Spinal cord (tissue), 10 donors: ENCODE results near the gene ETFDH. TPM values are rescaled to one million over a fixed set of nuclear protein-coding genes. Genes with fewer than 3 reads are reported as not detected.
A peak's percentile ranks its signal among the peaks of the same experiment; 100 is the strongest.

ENCODE experiments used
- DNase-seq, 6 donors: peaks; one replicate each; pipeline versions ENCODE4 v3.0.0 to v3.0.0-alpha.2; 2013 to 2015; ENCODE audit warnings: low spot score in 6 of 6, low read depth in 4 of 6
- H3K27ac ChIP-seq: one replicate; pipeline ENCODE4 v1.5.1; 2013; ENCODE audit warnings: low read depth, low read length, control low read depth
- H3K27me3 ChIP-seq: one replicate; pipeline ENCODE4 v1.6.1; 2013; ENCODE audit warnings: low read length; ENCODE audit not compliant: control insufficient read depth, insufficient read depth
- H3K36me3 ChIP-seq: one replicate; pipeline ENCODE4 v1.6.1; 2013; ENCODE audit warnings: low read length; ENCODE audit not compliant: control insufficient read depth, insufficient read depth
- H3K4me1 ChIP-seq: one replicate; pipeline ENCODE4 v1.6.1; 2013; ENCODE audit warnings: low read length; ENCODE audit not compliant: control insufficient read depth, insufficient read depth
- H3K4me3 ChIP-seq: one replicate; pipeline ENCODE4 v1.5.1; 2013; ENCODE audit warnings: low read depth, low read length, control low read depth
- H3K9me3 ChIP-seq: one replicate; pipeline ENCODE4 v1.6.1; 2013; ENCODE audit warnings: low read length; ENCODE audit not compliant: control insufficient read depth, insufficient read depth
- WGBS: methylation state at CpG from one replicate; pipeline ENCODE4 v1.1.5; 2013; ENCODE audit warnings: missing lambda C conversion rate; ENCODE audit not compliant: insufficient coverage; 5-methylcytosine and 5-hydroxymethylcytosine counted together
- long read RNA-seq, 4 donors: transcript quantifications; one replicate each; lab custom pipeline, GENCODE V29; 2026
- polyA plus RNA-seq, 2 donors: library from polyadenylated mRNA; unstranded; fragments of 120-200 nt; gene quantifications; one replicate each; pipeline ENCODE4 v1.2.1, GENCODE V29; 2013; ENCODE audit not compliant: insufficient read length in 2 of 2
- total RNA-seq, 2 donors: library from RNA; depleted of rRNA in 1 of 2; stranded (reverse); fragments of 120-200 nt in 1 of 2; fragments of >200 nt in 1 of 2; gene quantifications; one replicate each; pipeline versions ENCODE4 v1.2.3 to v1.2.4, GENCODE V29; 2013 to 2014
- donor health status: healthy.

The ETFDH gene
- total RNA-seq = 10 to 100 TPM; 35.5 to 35.7 TPM
- polyA plus RNA-seq = 10 to 100 TPM; 20.6 to 30.7 TPM
- long read RNA-seq, donor 1, partial matches to known transcripts = 62 of 67 reads
- long read RNA-seq, donor 1, other reads (novel, unspliced or antisense) = 0 of 67 reads
- long read RNA-seq, donor 2, partial matches to known transcripts = 0 of 8 reads
- long read RNA-seq, donor 2, other reads (novel, unspliced or antisense) = 6 of 8 reads
- long read RNA-seq, donor 3, partial matches to known transcripts = 7 of 9 reads
- long read RNA-seq, donor 3, other reads (novel, unspliced or antisense) = 0 of 9 reads
- long read RNA-seq, donor 4, partial matches to known transcripts = 66 of 70 reads
- long read RNA-seq, donor 4, other reads (novel, unspliced or antisense) = 0 of 70 reads

GRCh38 chr4:158671915-158672806, at the start of gene ETFDH:
ETFDH (plus strand) TSS chr4:158672296; CDS start chr4:158672457, 161 bp downstream.
- Histone ChIP-seq H3K9me3 (no peaks in the 10 kb centered on the region), H3K27ac (peak within 1 kb of the TSS; percentile 98), H3K4me1 (peaks cover 16% of the 10 kb centered on the region), H3K4me3 (peak within 1 kb of the TSS; percentile 99), H3K36me3 (no peaks in the 10 kb centered on the region), H3K27me3 (no peaks in the 10 kb centered on the region)
- peak; percentile 97 to 100 (median 99) for DNase-seq
- WGBS = 0% methylated on average over 53 of the region's 60 CpGs

DNA sequence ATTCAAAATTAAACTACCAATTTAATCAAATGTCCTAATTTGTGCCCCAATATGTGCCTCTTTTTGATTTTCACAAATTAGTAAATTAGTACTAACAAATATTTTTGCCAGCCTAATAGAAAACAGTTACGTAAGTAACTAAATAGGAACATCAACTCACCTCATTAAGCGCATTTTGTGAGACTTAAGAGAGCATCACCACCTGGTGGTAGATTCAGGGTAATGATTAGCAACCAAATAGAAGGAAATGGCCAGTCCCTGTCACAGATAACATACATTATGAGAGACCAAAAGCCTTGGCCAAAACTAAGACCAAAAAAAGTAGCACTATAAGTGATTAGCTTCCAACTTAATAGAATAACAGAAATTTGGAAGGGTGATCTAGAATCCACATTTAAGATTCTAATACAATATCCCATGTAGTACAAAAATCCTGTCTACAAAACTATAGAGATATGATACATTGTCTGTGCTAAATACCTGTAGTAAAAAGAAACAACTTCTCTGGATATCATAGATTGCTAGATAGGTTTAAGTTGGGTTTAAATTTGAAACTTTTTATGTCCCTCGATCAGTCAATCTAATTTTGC, 47.1 kb upstream of the ETFDH start:
- DNase-seq = peak; percentile 6 to 90 (median 44)
- Histone ChIP-seq H3K4me3 (no peak overlapping the region), H3K9me3 (peaks cover 2% of the 10 kb centered on the region), H3K27ac (no peak overlapping the region), H3K36me3 (no peaks in the 10 kb centered on the region), H3K4me1 (no peaks in the 10 kb centered on the region), H3K27me3 (no peaks in the 10 kb centered on the region)
- WGBS = no CpG with 5 or more reads among the region's 3 CpGs

GRCh38 chr4:158625544-158625943, 46.6 kb upstream of the ETFDH start:
- H3K27ac ChIP-seq = no peak overlapping the region
- H3K4me1 ChIP-seq = no peaks in the 10 kb centered on the region
- WGBS = no CpG with 5 or more reads among the region's 2 CpGs
- H3K27me3 ChIP-seq = no peaks in the 10 kb centered on the region
- no peak overlapping the region for H3K4me3 ChIP-seq
- H3K36me3 ChIP-seq = no peaks in the 10 kb centered on the region
- peak in 1 of 6 donors; percentile 2 for DNase-seq
- no peaks in the 10 kb centered on the region for H3K9me3 ChIP-seq

DNA sequence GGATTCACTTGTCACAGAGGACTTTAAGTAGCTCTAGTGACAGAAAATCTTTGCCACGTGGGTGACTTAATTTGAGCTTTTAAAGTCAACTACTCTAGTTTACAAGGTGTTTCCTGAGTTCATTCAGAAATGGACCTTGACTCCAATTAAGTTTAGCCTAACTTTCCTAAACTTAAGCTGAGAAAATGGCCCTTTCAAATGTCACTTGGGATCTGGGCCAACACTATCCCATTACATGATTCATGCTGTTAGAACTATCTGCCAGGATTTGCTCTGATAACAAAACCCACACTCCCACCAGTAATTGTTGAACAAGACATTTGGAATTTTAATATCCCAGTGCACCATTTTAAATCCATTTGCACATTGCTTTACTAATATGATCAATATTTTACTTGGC, 41.2 kb upstream of the ETFDH start:
- Histone ChIP-seq H3K27ac (no peak overlapping the region), H3K4me3 (no peak overlapping the region), H3K4me1 (no peaks in the 10 kb centered on the region), H3K36me3 (no peaks in the 10 kb centered on the region), H3K27me3 (no peaks in the 10 kb centered on the region), H3K9me3 (no peaks in the 10 kb centered on the region)
- no peak for DNase-seq
- 60% methylated on average over 1 of the region's 1 CpG for WGBS

- no peaks in the 10 kb centered on the region for H3K4me1 ChIP-seq
- no peak overlapping the region for H3K27ac ChIP-seq
- no peak overlapping the region for H3K4me3 ChIP-seq
- DNase-seq = no peak
- H3K9me3 ChIP-seq = no peaks in the 10 kb centered on the region
- WGBS = no CpG with 5 or more reads among the region's 1 CpG
- no peaks in the 10 kb centered on the region for H3K27me3 ChIP-seq
- no peaks in the 10 kb centered on the region for H3K36me3 ChIP-seq
Measured at GRCh38 chr4:158636619-158637018, 35.5 kb upstream of the ETFDH start.

- DNase-seq = peak in 1 of 6 donors; percentile 67
- no CpG with 5 or more reads among the region's 5 CpGs for WGBS
- Histone ChIP-seq H3K9me3 (no peaks in the 10 kb centered on the region), H3K4me1 (no peaks in the 10 kb centered on the region), H3K36me3 (no peaks in the 10 kb centered on the region), H3K4me3 (no peak overlapping the region), H3K27me3 (no peaks in the 10 kb centered on the region), H3K27ac (no peak overlapping the region)
Measured at GRCh38 chr4:158644356-158644755, 27.7 kb upstream of the ETFDH start.

DNA sequence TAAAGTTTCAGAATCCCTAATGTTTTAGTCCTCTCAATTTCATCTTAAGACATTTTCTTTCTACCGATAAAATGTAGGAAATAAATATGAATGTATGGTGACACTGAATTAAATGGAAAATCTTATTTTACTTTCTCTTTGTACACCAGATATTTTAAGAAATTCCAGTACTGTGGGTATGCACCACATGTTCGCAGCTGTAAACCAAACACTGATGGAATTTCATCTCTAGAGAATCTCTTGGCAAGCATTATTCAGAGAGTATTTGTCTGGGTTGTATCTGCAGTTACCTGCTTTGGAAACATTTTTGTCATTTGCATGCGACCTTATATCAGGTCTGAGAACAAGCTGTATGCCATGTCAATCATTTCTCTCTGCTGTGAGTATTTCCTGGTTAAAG, 27.3 kb upstream of the ETFDH start:
- DNase-seq = no peak
- no peaks in the 10 kb centered on the region for H3K27me3 ChIP-seq
- H3K36me3 ChIP-seq = no peaks in the 10 kb centered on the region
- WGBS = no CpG with 5 or more reads among the region's 3 CpGs
- no peak overlapping the region for H3K27ac ChIP-seq
- no peaks in the 10 kb centered on the region for H3K4me1 ChIP-seq
- no peak overlapping the region for H3K4me3 ChIP-seq
- no peaks in the 10 kb centered on the region for H3K9me3 ChIP-seq

GRCh38 chr4:158649111-158649680, 22.9 kb upstream of the ETFDH start:
- WGBS = 86% methylated on average over 2 of the region's 4 CpGs
- Histone ChIP-seq H3K27ac (no peak overlapping the region), H3K4me1 (no peaks in the 10 kb centered on the region), H3K36me3 (no peaks in the 10 kb centered on the region), H3K9me3 (no peaks in the 10 kb centered on the region), H3K4me3 (no peak overlapping the region), H3K27me3 (no peaks in the 10 kb centered on the region)
- DNase-seq = no peak

DNA sequence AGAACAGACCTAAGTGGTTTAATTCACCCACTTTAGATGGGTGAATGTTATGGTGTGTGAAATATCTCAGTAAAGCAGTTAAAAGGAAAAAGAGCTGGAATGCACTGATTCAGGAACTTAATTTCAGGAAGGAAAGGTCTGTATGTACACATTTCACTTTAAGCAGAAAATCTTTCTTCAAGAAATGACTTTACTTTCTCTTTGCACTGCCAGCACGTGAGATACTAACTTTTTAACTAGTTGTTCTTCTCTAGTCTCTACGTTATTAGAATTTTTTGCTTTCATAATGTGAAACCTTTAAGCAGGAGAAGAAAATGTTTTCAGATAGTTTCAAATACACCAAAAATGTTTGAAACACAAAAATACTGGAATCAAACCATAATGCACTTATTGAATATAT, 19.2 kb upstream of the ETFDH start:
- no peaks in the 10 kb centered on the region for H3K36me3 ChIP-seq
- no CpG with 5 or more reads among the region's 2 CpGs for WGBS

More for the DNA sequence above, 19.2 kb upstream of the ETFDH start:
- no peak overlapping the region for H3K27ac ChIP-seq
- no peak for DNase-seq
- no peaks in the 10 kb centered on the region for H3K9me3 ChIP-seq
- no peaks in the 10 kb centered on the region for H3K27me3 ChIP-seq
- H3K4me3 ChIP-seq = no peak overlapping the region
- no peaks in the 10 kb centered on the region for H3K4me1 ChIP-seq
